ENCODE measurements around the gene IFITM10. TPM values are rescaled to one million over a fixed set of nuclear protein-coding genes. Genes with fewer than 3 reads are reported as not detected.

The IFITM10 gene
- total RNA-seq, 1 experiment from 2014 or later = 18.0 TPM

- ATAC-seq (no peak), DNase-seq (ENCODE audit: low read depth, low spot score) (no peak)
- BruUV-seq (replicated peaks) = no TSS peak
- no peaks in the 10 kb centered on the region for H3K27me3 ChIP-seq (ENCODE audit: control insufficient read depth, insufficient read depth, low read length)
- no peaks in the 10 kb centered on the region for H3K36me3 ChIP-seq (ENCODE audit: control insufficient read depth, insufficient read depth, low read length)
- peaks cover 17% of the 10 kb centered on the region for H3K4me1 ChIP-seq (ENCODE audit: control insufficient read depth, insufficient read depth, low read length)
- intact Hi-C loops (cut with micrococcal nuclease; ENCODE audit: unreplicated experiment) (no loop called here), in situ Hi-C loops (cut with HindIII; ENCODE audit: low pct_unique_long_range_greater_than_20kb, low sequenced_read_pairs) (no loop called here)
- no peaks in the 10 kb centered on the region for H3K9me3 ChIP-seq (ENCODE audit: control insufficient read depth, insufficient read depth, low read depth, low read length)
- no peak within 1 kb of the TSS for H3K4me3 ChIP-seq (ENCODE audit: low read depth in 2 of 2, low read length in 2 of 2)
- H3K27ac ChIP-seq (ENCODE audit: low read length) = no peak within 1 kb of the TSS; the same call in 1 of the 2 replicates
- TF ChIP-seq CTCF (IDR thresholded peaks at IDR 0.05) (no peak), REST (IDR thresholded peaks at IDR 0.05; ENCODE audit: insufficient read depth in 1 of 2, low read depth in 2 of 2, low read length in 1 of 2) (no peak), TCF7L2 (IDR thresholded peaks at IDR 0.05; ENCODE audit: low read depth, low read length) (no peak), POLR2AphosphoS5 (IDR thresholded peaks at IDR 0.05; ENCODE audit: low read depth, low read length) (no peak), SIN3A (IDR thresholded peaks at IDR 0.05; ENCODE audit: borderline replicate concordance, insufficient read depth, low read depth, low read length) (no peak)
- CTCF ChIA-PET = interaction anchor here (0.7 to 0.8 kb wide), 2 partner anchors 44 to 136 kb away, joined by 4 read pairs; no protein-coding TSS in a partner anchor
- POLR2A ChIA-PET = no interaction called here
Observed at GRCh38 chr11:1696608-1697570, 53.5 kb downstream of the IFITM10 start, which contains the start of gene KRTAP5-6. Gene KRTAP5-6 (plus strand): TSS chr11:1697195. CDS start chr11:1697246, 51 bp downstream.

GRCh38 chr11:1695548-1696108 lies 54.8 kb downstream of the IFITM10 start:
- POLR2A ChIA-PET = no interaction called here
- Histone ChIP-seq H3K4me3 (ENCODE audit: low read depth in 2 of 2, low read length in 2 of 2) (no peak overlapping the region), H3K27me3 (ENCODE audit: control insufficient read depth, insufficient read depth, low read length) (no peaks in the 10 kb centered on the region), H3K36me3 (ENCODE audit: control insufficient read depth, insufficient read depth, low read length) (no peaks in the 10 kb centered on the region), H3K9me3 (ENCODE audit: control insufficient read depth, insufficient read depth, low read depth, low read length) (no peaks in the 10 kb centered on the region), H3K4me1 (ENCODE audit: control insufficient read depth, insufficient read depth, low read length) (peaks cover 20% of the 10 kb centered on the region), H3K27ac (ENCODE audit: low read length) (peak overlapping the region; percentile 29; the same call in 1 of the 2 replicates)
- intact Hi-C loops (cut with micrococcal nuclease; ENCODE audit: unreplicated experiment) (no loop called here), in situ Hi-C loops (cut with HindIII; ENCODE audit: low pct_unique_long_range_greater_than_20kb, low sequenced_read_pairs) (no loop called here)
- ATAC-seq (no peak), DNase-seq (ENCODE audit: low read depth, low spot score) (no peak)
- TF ChIP-seq CTCF (IDR thresholded peaks at IDR 0.05) (no peak), TCF7L2 (IDR thresholded peaks at IDR 0.05; ENCODE audit: low read depth, low read length) (no peak), POLR2AphosphoS5 (IDR thresholded peaks at IDR 0.05; ENCODE audit: low read depth, low read length) (no peak), REST (IDR thresholded peaks at IDR 0.05; ENCODE audit: insufficient read depth in 1 of 2, low read depth in 2 of 2, low read length in 1 of 2) (no peak), SIN3A (IDR thresholded peaks at IDR 0.05; ENCODE audit: borderline replicate concordance, insufficient read depth, low read depth, low read length) (no peak)
- CTCF ChIA-PET = interaction anchor here (0.5 to 4.9 kb wide), 4 partner anchors 90 to 306 kb away, joined by 3 to 168 read pairs (median 24); partner anchors contain the start of gene SYT8
- no TSS peak for BruUV-seq (replicated peaks)

All from Panc1 (cell line).